ENCODE data around the gene MPP1. TPM values are rescaled to one million over a fixed set of nuclear protein-coding genes. Genes with fewer than 3 reads are reported as not detected.
"Not testable (repeated sequence)": the region's sequence is repeated elsewhere in the genome, so short reads cannot be mapped to it uniquely, and the experiment has no call there.

MPP1 gene
- total and polyA plus RNA-seq, 9 of the 15 experiments (the other 6 are each of a cell fraction or from before 2014, with no cell fraction given) = 227 to 395 (median 283) TPM

- TF ChIP-seq CLOCK (CRISPR knock-in tag; IDR thresholded peaks at IDR 0.05; ENCODE audit: borderline replicate concordance) = no peak
Measured at GRCh38 chrX:154818916-154819770, 13.9 kb upstream of the MPP1 start (continued).

DNA sequence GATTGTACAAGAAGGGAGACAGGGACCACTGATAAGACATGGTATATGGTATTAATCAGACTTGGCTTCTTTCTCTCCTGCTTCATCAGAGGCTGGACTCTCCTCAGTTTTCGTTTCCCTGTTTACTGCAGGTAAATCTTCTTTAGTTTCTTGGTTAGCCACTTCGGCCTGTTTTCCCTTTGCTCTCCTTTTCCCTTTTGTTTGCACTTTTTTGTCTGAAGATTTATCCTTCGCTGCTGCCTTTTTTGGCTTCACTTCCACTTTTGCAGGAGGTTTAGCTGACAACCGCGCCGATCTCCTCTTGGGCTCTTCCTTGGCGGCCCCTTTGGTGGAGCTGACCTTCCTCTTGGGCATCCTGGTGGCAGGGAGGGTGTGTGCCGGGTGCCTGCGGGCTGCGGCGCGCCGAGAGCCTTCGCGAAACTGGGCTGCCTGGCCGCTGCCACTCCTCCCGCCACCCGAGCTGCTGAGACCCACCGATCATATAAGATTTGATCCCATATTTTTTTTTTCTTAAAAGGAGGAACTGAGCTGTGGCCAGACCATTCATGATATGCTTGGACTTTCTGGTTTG lies 11.8 kb upstream of the MPP1 start:
- ATAC-seq (peak; percentile 9), DNase-seq (ENCODE audit: extremely low read depth in 1 of 4, low spot score in 3 of 4) (peak in 1 of 4 experiments; percentile 37)
- H3K36me3 ChIP-seq (ENCODE audit: control insufficient read depth, insufficient read depth, low read length); H4K20me1 ChIP-seq (replicated peaks; ENCODE audit: control insufficient read depth, insufficient read depth, low read length); H3K9me1 ChIP-seq (ENCODE audit: control insufficient read depth, insufficient read depth, low read length); FAIRE-seq; H3K27me3 ChIP-seq (ENCODE audit: control insufficient read depth in 2 of 2, insufficient read depth in 2 of 2, low read length in 2 of 2); H3K9me3 ChIP-seq (replicated peaks; ENCODE audit: control insufficient read depth, insufficient read depth, low read depth, low read length); H3K79me2 ChIP-seq (ENCODE audit: control insufficient read depth, insufficient read depth, low read length); in situ Hi-C loops (cut with MboI); CTCF ChIA-PET (ENCODE audit: low intra/inter-chr PET ratio); TF ChIP-seq NR4A1 (CRISPR knock-in tag; IDR thresholded peaks at IDR 0.05): not testable (repeated sequence)
- H2AFZ ChIP-seq (ENCODE audit: low read depth, low read length) = peak overlapping the region; percentile 70
- H3K4me1 ChIP-seq (replicated peaks in 1 of 2; ENCODE audit: control insufficient read depth in 2 of 2, insufficient read depth in 2 of 2, low read length in 2 of 2) = peaks cover 17 to 48% of the 10 kb centered on the region in 2 experiments; a peak in 4 of 5 replicates
- H3K4me3 ChIP-seq = peak overlapping the region; percentile 32
- BruUV-seq (replicated peaks) = TSS peak; percentile 78
- H3K27ac ChIP-seq (ENCODE audit: extremely low read depth, low read depth, low read length) = peak overlapping the region; percentile 97
- WGBS (ENCODE audit: insufficient coverage, low coverage, missing lambda C conversion rate) = 6% methylated on average over 17 of the region's 19 CpGs
- H3K9ac ChIP-seq (ENCODE audit: insufficient read depth in 1 of 2, low read depth in 2 of 2, low read length in 2 of 2) = peak overlapping the region; percentile 77 to 91
- POLR2A ChIA-PET = interaction anchor here (0.6 to 3.5 kb wide), 3 partner anchors 12 to 35 kb away, joined by 3 to 23 read pairs (median 3); partner anchors contain the start of gene MPP1
- intact Hi-C loops (cut with micrococcal nuclease) = loop anchor here (5.0 kb wide), 2 partner anchors 55 to 445 kb away; partner anchors contain the start of genes DKC1 and FLNA
- peak overlapping the region; percentile 57 for H3K4me2 ChIP-seq (ENCODE audit: insufficient read depth, low read length)
- peak; percentile 17; the same call in 1 of the 2 replicates for TF ChIP-seq CXXC5 (CRISPR knock-in tag; IDR thresholded peaks at IDR 0.05)
- TF ChIP-seq ZFP36 (IDR thresholded peaks at IDR 0.05; ENCODE audit: low read depth, low read length, partially characterized antibody) = peak; percentile 42
- TF ChIP-seq, protein P1, sequence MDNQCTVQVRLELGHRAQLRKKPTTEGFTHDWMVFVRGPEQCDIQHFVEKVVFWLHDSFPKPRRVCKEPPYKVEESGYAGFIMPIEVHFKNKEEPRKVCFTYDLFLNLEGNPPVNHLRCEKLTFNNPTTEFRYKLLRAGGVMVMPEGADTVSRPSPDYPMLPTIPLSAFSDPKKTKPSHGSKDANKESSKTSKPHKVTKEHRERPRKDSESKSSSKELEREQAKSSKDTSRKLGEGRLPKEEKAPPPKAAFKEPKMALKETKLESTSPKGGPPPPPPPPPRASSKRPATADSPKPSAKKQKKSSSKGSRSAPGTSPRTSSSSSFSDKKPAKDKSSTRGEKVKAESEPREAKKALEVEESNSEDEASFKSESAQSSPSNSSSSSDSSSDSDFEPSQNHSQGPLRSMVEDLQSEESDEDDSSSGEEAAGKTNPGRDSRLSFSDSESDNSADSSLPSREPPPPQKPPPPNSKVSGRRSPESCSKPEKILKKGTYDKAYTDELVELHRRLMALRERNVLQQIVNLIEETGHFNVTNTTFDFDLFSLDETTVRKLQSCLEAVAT (IDR thresholded peaks at IDR 0.05) = peak; percentile 75 to 88; a peak in 3 of 4 replicates
- TF ChIP-seq ZNF589 (CRISPR knock-in tag; IDR thresholded peaks at IDR 0.05; ENCODE audit: low read depth) = 0 out of 2 replicates have a peak, but pooled peaks have one; percentile 3
- 0 out of 2 replicates have a peak, but pooled peaks have one; percentile 21 for TF ChIP-seq NR4A1 (tag; IDR thresholded peaks at IDR 0.05)
- TF ChIP-seq SPI1 (IDR thresholded peaks at IDR 0.05; ENCODE audit: borderline replicate concordance, low read depth, low read length) = peak; percentile 37; the same call in 1 of the 2 replicates
- TF ChIP-seq NFRKB (IDR thresholded peaks at IDR 0.05; ENCODE audit: low read depth) = peak; percentile 41; the same call in 1 of the 2 replicates
